Body of pancreas (tissue), 4 donors: ENCODE measurements around the gene DZIP1.

Experiments used
- POLR2A ChIP-seq, 3 donors: fragments of 450-650 bp; IDR thresholded peaks; one replicate each; pipeline ENCODE4 v1.6.1; 2016; ENCODE audit warnings: antibody characterized with exemption in 3 of 3, mild to moderate bottlenecking in 2 of 3
- TF ChIP-seq, protein P1 (sequence below), 7 experiments: fragments of 450-650 bp in 4 of 7; fragments of 200-600 bp in 3 of 7; sonication (generic) in 3 of 7; IDR thresholded peaks; one replicate each; pipeline ENCODE4 v1.5.1; 2016 to 2019; ENCODE audit warnings: antibody characterized with exemption in 7 of 7

DNA sequence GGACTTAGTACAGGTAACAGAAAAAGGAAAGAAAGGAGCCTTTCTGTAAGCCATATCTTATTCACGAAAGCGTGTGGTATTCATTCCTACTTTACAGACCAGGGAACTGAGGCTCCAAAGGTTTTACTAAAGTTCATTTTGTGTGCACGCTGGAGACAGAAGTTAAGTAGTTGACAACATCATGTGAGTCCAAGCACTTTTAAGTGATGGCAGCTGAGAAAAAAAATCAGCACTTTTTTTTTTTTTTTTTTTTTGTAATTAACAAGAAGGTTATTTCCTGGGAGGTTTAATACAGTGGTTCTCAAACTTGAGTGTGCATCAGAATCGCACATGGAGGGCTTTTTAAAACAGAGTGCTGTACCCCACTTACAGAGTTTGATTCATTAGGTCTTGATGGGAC, 34.5 kb upstream of the DZIP1 start:
- TF ChIP-seq, protein P1, sequence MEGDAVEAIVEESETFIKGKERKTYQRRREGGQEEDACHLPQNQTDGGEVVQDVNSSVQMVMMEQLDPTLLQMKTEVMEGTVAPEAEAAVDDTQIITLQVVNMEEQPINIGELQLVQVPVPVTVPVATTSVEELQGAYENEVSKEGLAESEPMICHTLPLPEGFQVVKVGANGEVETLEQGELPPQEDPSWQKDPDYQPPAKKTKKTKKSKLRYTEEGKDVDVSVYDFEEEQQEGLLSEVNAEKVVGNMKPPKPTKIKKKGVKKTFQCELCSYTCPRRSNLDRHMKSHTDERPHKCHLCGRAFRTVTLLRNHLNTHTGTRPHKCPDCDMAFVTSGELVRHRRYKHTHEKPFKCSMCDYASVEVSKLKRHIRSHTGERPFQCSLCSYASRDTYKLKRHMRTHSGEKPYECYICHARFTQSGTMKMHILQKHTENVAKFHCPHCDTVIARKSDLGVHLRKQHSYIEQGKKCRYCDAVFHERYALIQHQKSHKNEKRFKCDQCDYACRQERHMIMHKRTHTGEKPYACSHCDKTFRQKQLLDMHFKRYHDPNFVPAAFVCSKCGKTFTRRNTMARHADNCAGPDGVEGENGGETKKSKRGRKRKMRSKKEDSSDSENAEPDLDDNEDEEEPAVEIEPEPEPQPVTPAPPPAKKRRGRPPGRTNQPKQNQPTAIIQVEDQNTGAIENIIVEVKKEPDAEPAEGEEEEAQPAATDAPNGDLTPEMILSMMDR (IDR thresholded peaks at IDR 0.05) = no peak
- no peak for TF ChIP-seq POLR2A (IDR thresholded peaks at IDR 0.05)
